SK-N-SH (cell line): ENCODE data around the gene GAR1. TPM values are rescaled to one million over a fixed set of nuclear protein-coding genes. Genes with fewer than 3 reads are reported as not detected.

Experiments
- CTCF ChIA-PET: fragments of 300-600, 350-600 bp; formaldehyde crosslinking; extraction: SDS; loops from one replicate; lab custom pipeline; 2021; lab: Yijun Ruan, JAX
- POLR2A ChIA-PET: fragments of 350-600 bp; sonication (Branson Sonifier 250); formaldehyde crosslinking; extraction: SDS; loops from one replicate; lab custom pipeline; 2020; ENCODE audit warnings: antibody characterized with exemption, inconsistent platforms; lab: Yijun Ruan, JAX
- DNase-seq: peaks from one replicate; pipeline ENCODE4 v3.0.0; 2012
- H2AFZ ChIP-seq: fragments of 200-600 bp; sonication (generic); 2 replicates; pipeline ENCODE4 v1.8.1; 2016; ENCODE audit warnings: antibody characterized with exemption, mild to moderate bottlenecking, low read depth
- H3F3A ChIP-seq: fragments of 200-600 bp; sonication (generic); replicated peaks from 2 replicates; pipeline ENCODE3; 2016; ENCODE audit warnings: antibody characterized with exemption, mild to moderate bottlenecking; ENCODE audit not compliant: insufficient read depth
- H3K27ac ChIP-seq, 2 experiments: fragments of 200-500 bp in 1 of 2; fragments of 200-600 bp in 1 of 2; sonication (Bioruptor generic) in 1 of 2; sonication (generic), shearing (Covaris generic) in 1 of 2; 2 replicates each; pipeline versions ENCODE4 v1.5.1 to v1.6.1; 2014 to 2016; ENCODE audit warnings: low read depth in 2 of 2, inconsistent platforms in 1 of 2, low read length in 1 of 2, mild to moderate bottlenecking in 1 of 2, mixed read lengths in 1 of 2
- H3K27me3 ChIP-seq: fragments of 200-600 bp; sonication (generic), shearing (Covaris generic); 2 replicates; pipeline ENCODE4 v1.6.1; 2016; ENCODE audit warnings: mixed run types; ENCODE audit not compliant: insufficient read depth
- H3K36me3 ChIP-seq, 2 experiments: fragments of 200-500 bp in 1 of 2; fragments of 200-600 bp in 1 of 2; sonication (Bioruptor generic) in 1 of 2; sonication (generic) in 1 of 2; replicated peaks in 1 of 2; 2 replicates each; pipeline versions ENCODE3 to v1.5.1; 2014 to 2016; ENCODE audit warnings: low read length in 1 of 2, mild to moderate bottlenecking in 1 of 2; ENCODE audit not compliant: insufficient read depth in 2 of 2, control insufficient read depth in 1 of 2
- H3K4me1 ChIP-seq, 2 experiments: fragments of 200-500 bp in 1 of 2; fragments of 200-600 bp in 1 of 2; sonication (Bioruptor generic) in 1 of 2; sonication (generic), shearing (Covaris generic) in 1 of 2; 2 replicates each; pipeline versions ENCODE4 v1.5.1 to v1.6.1; 2014 to 2016; ENCODE audit warnings: low read depth in 1 of 2, low read length in 1 of 2, mixed run types in 1 of 2; ENCODE audit not compliant: insufficient read depth in 2 of 2, control insufficient read depth in 1 of 2
- H3K4me2 ChIP-seq: fragments of 200-600 bp; sonication (generic), shearing (Covaris generic); 2 replicates; pipeline ENCODE4 v1.6.1; 2017; ENCODE audit warnings: mixed run types
- H3K4me3 ChIP-seq, 2 experiments: fragments of 200-500 bp in 1 of 2; fragments of 200-600 bp in 1 of 2; sonication (Bioruptor generic) in 1 of 2; sonication (generic), shearing (Covaris generic) in 1 of 2; 2 replicates each; pipeline versions ENCODE4 v1.5.1 to v1.8.1; 2014 to 2016; ENCODE audit warnings: low read depth in 2 of 2, inconsistent platforms in 1 of 2, low read length in 1 of 2, mild to moderate bottlenecking in 1 of 2, mixed read lengths in 1 of 2, moderate library complexity in 1 of 2
- H3K79me2 ChIP-seq: fragments of 200-600 bp; sonication (generic); 2 replicates; pipeline ENCODE4 v1.8.1; 2017; ENCODE audit warnings: mild to moderate bottlenecking; ENCODE audit not compliant: insufficient read depth
- H3K9ac ChIP-seq: fragments of 200-600 bp; sonication (generic); 2 replicates; pipeline ENCODE4 v1.6.1; 2017; ENCODE audit warnings: mixed run types
- H3K9me2 ChIP-seq: fragments of 200-600 bp; sonication (generic); 2 replicates; pipeline ENCODE4 v1.6.1; 2017; ENCODE audit warnings: mixed run types
- H3K9me3 ChIP-seq: fragments of 200-600 bp; sonication (generic); 2 replicates; pipeline ENCODE4 v1.6.1; 2017; ENCODE audit warnings: mixed run types, mild to moderate bottlenecking, moderate library complexity
- H4K20me1 ChIP-seq: fragments of 200-600 bp; sonication (generic); 2 replicates; pipeline ENCODE4 v1.6.1; 2017; ENCODE audit warnings: mild to moderate bottlenecking, mixed run types; ENCODE audit not compliant: insufficient read depth
- CHD2 ChIP-seq: fragments of 150-350 bp; IDR thresholded peaks from 2 replicates; pipeline ENCODE4 v1.6.1; 2018; ENCODE audit warnings: low read length; ENCODE audit not compliant: partially characterized antibody
- MEF2A ChIP-seq: IDR thresholded peaks from 2 replicates; pipeline ENCODE4 v1.4.0; 2012; ENCODE audit warnings: low read depth, borderline replicate concordance
- PBX3 ChIP-seq: IDR thresholded peaks from 2 replicates; pipeline ENCODE4; 2012
- POLR2AphosphoS5 ChIP-seq: IDR thresholded peaks from 2 replicates; pipeline ENCODE4 v1.6.1; 2012; ENCODE audit warnings: low read depth, low read length
- REST ChIP-seq: IDR thresholded peaks from 2 replicates; pipeline ENCODE4 v1.6.1; 2012; ENCODE audit warnings: mild to moderate bottlenecking, low read depth, low read length, moderate library complexity
- RXRA ChIP-seq: IDR thresholded peaks from 2 replicates; pipeline ENCODE4 v1.4.0; 2012; ENCODE audit warnings: low read depth, mild to moderate bottlenecking, borderline replicate concordance
- ZBTB33 ChIP-seq: IDR thresholded peaks from 2 replicates; pipeline ENCODE4 v1.4.0; 2012; ENCODE audit warnings: low read depth, borderline replicate concordance
- WGBS: methylation state at CpG from one replicate; pipeline ENCODE4 v1.1.6; 2017; ENCODE audit warnings: low lambda C conversion rate; 5-methylcytosine and 5-hydroxymethylcytosine counted together
- polyA plus RNA-seq, 3 experiments: library from polyadenylated mRNA; depleted of rRNA; stranded (reverse); fragments of >200 nt; gene quantifications; 2 replicates each; pipeline ENCODE4 v1.2.3, GENCODE V29; 2012

GAR1 gene
- polyA plus RNA-seq, 1 of the 3 experiments (the other 2 are of a cell fraction): 40.5 TPM

DNA sequence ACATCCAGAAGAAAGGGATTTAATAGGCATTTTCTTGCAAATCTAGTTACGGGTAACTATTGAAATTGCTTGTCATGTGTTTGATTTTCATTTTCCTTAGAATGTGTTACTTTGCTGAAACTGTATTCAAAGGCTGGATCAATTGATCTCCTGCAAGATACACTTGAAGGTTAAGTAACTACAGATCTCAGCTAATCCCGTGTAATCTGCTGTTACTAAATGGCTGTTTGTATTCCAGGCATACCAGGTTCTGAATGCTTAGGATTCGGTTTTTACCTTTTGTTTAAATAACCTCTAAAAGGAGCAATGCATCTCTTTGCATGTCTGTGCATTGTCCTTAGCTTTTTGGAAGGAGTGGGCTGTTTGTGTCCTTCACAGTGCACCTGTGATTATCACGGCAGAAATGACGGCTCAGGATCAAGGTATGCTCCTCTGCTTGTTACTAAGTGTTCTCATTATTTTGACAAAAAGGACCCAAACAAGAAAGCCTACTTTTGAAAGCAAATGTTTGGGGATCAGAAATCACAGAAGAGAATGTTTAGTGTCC is 32.4 kb downstream of the GAR1 start, which contains the start of gene LRIT3:
TSS of gene LRIT3 (plus strand) at position 212 of the 547 bp plus-strand sequence. CDS start at position 307, 95 bp downstream.
- H3K79me2 ChIP-seq: no peaks in the 10 kb centered on the region
- DNase-seq: no peak
- 55% methylated on average over 5 of the region's 5 CpGs for WGBS
- no peaks in the 10 kb centered on the region for H3K4me1 ChIP-seq
- H2AFZ ChIP-seq: no peak within 1 kb of the TSS
- no peak within 1 kb of the TSS for H3K4me2 ChIP-seq
- no peak within 1 kb of the TSS for H3K9ac ChIP-seq
- H3K36me3 ChIP-seq: no peaks in the 10 kb centered on the region
- H3F3A ChIP-seq: no peaks in the 10 kb centered on the region
- no peak for TF ChIP-seq MEF2A
- no peak for TF ChIP-seq RXRA
- TF ChIP-seq REST: no peak
- no peak for TF ChIP-seq ZBTB33
- TF ChIP-seq PBX3: no peak
- no peaks in the 10 kb centered on the region for H4K20me1 ChIP-seq
- no peak within 1 kb of the TSS for H3K4me3 ChIP-seq
- 0 out of 2 replicates have a peak, but pooled peaks cover 5% of the 10 kb centered on the region for H3K27me3 ChIP-seq
- no peaks in the 10 kb centered on the region for H3K9me3 ChIP-seq
- no peak within 1 kb of the TSS for H3K27ac ChIP-seq
- no peaks in the 10 kb centered on the region for H3K9me2 ChIP-seq
- CTCF ChIA-PET: interaction anchor here (1.0 kb wide), 1 partner anchor 16 kb away, joined by 3 read pairs; no protein-coding TSS in a partner anchor
- POLR2A ChIA-PET: no interaction called here

- POLR2A ChIA-PET: no interaction called here
- Histone ChIP-seq H2AFZ (no peak overlapping the region), H4K20me1 (no peaks in the 10 kb centered on the region), H3K4me3 (no peak overlapping the region), H3K79me2 (no peaks in the 10 kb centered on the region), H3K27me3 (0 out of 2 replicates have a peak, but pooled peaks cover 5% of the 10 kb centered on the region), H3K9me2 (no peaks in the 10 kb centered on the region), H3K4me2 (no peak overlapping the region), H3K36me3 (no peaks in the 10 kb centered on the region), H3K4me1 (no peaks in the 10 kb centered on the region)
- 44% methylated on average over 2 of the region's 2 CpGs for WGBS
- CTCF ChIA-PET: interaction anchor here (1.0 kb wide), 1 partner anchor 15 kb away, joined by 3 read pairs; no protein-coding TSS in a partner anchor
- no peak for TF ChIP-seq POLR2AphosphoS5
- TF ChIP-seq CHD2: no peak
- TF ChIP-seq, all 33 proteins: peak for 0
- Histone ChIP-seq H3K9me3 (no peaks in the 10 kb centered on the region), H3K9ac (no peak overlapping the region), H3F3A (no peaks in the 10 kb centered on the region), H3K27ac (no peak overlapping the region)
- no peak for DNase-seq
Observed at GRCh38 chr4:109848501-109848900, 32.9 kb downstream of the GAR1 start.
